Endothelial cell of umbilical vein (primary cell): Measurements from ENCODE around the gene ZBTB7C. TPM values are rescaled to one million over a fixed set of nuclear protein-coding genes. Genes with fewer than 3 reads are reported as not detected.

ENCODE experiments used
- BruUV-seq: library from RNA; stranded (reverse); fragments of 400-500 nt; replicated peaks from 2 replicates; lab custom pipeline; 2021; lab: Mats Ljungman, UMichigan
- CTCF ChIA-PET: fragments of 300-600, 350-600 bp; sonication (Branson Sonifier 250); formaldehyde crosslinking; loops from one replicate; lab custom pipeline; 2021; ENCODE audit warnings: antibody characterized with exemption, inconsistent platforms; lab: Charles Lee
- POLR2A ChIA-PET: fragments of 300-600, 350-600 bp; sonication (Branson Sonifier 250); formaldehyde crosslinking; loops from one replicate; lab custom pipeline; 2021; ENCODE audit warnings: antibody characterized with exemption, inconsistent platforms; lab: Charles Lee
- DNase-seq: peaks from one replicate; pipeline ENCODE4 v3.0.0-alpha.2; 2011; ENCODE audit warnings: low read depth, low spot score
- FAIRE-seq: peaks from 2 replicates; lab custom pipeline; 2011; peaks lifted over from hg19 to GRCh38; lab: Jason Lieb, UNC
- H2AFZ ChIP-seq: 2 replicates; pipeline ENCODE4 v1.6.0; 2012; ENCODE audit warnings: low read depth, low read length, control low read depth, inconsistent platforms
- H3K27ac ChIP-seq: 2 replicates; pipeline ENCODE4 v1.5.1; 2011; ENCODE audit warnings: low read depth, mild to moderate bottlenecking, control low read depth, low read length, moderate library complexity; ENCODE audit not compliant: insufficient read depth
- H3K27me3 ChIP-seq, 2 experiments: 2 replicates each; pipeline versions ENCODE4 v1.6.0 to v1.6.1; 2011; ENCODE audit warnings: low read length in 2 of 2, mixed read lengths in 1 of 2; ENCODE audit not compliant: control insufficient read depth in 2 of 2, insufficient read depth in 2 of 2
- H3K36me3 ChIP-seq, 2 experiments: 2 replicates in 1 of 2; 3 replicates in 1 of 2; pipeline ENCODE4 v1.5.1; 2011; ENCODE audit warnings: low read length in 2 of 2, mild to moderate bottlenecking in 1 of 2, moderate library complexity in 1 of 2; ENCODE audit not compliant: control insufficient read depth in 2 of 2, insufficient read depth in 2 of 2; ENCODE audit errors: extremely low read depth in 1 of 2
- H3K4me1 ChIP-seq: 3 replicates; pipeline ENCODE4 v1.5.1; 2011; ENCODE audit warnings: mild to moderate bottlenecking, low read length; ENCODE audit not compliant: control insufficient read depth, insufficient read depth; ENCODE audit errors: extremely low read depth
- H3K4me2 ChIP-seq: 2 replicates; pipeline ENCODE4 v1.6.1; 2011; ENCODE audit warnings: low read length, control low read depth, mixed read lengths; ENCODE audit not compliant: insufficient read depth
- H3K4me3 ChIP-seq, 3 experiments: fragments of 200-600 bp in 1 of 3; sonication (generic), shearing (Covaris generic) in 1 of 3; replicated peaks in 1 of 3; 2 replicates each; pipeline ENCODE4 v1.5.1; 2011 to 2016; ENCODE audit warnings: control low read depth in 3 of 3, low read length in 3 of 3, mild to moderate bottlenecking in 2 of 3, inconsistent platforms in 1 of 3, low read depth in 1 of 3, moderate library complexity in 1 of 3; ENCODE audit not compliant: insufficient read depth in 1 of 3
- H3K79me2 ChIP-seq: 2 replicates; pipeline ENCODE4 v1.6.0; 2012; ENCODE audit warnings: low read length, inconsistent platforms; ENCODE audit not compliant: control insufficient read depth, insufficient read depth
- H3K9ac ChIP-seq: replicated peaks from 2 replicates; pipeline ENCODE3; 2011; ENCODE audit warnings: low read length, control low read depth; ENCODE audit not compliant: insufficient read depth; ENCODE audit errors: extremely low read depth
- H3K9me1 ChIP-seq: replicated peaks from 3 replicates; pipeline ENCODE4 v1.6.0; 2011; ENCODE audit warnings: mild to moderate bottlenecking, low read length; ENCODE audit not compliant: control insufficient read depth, insufficient read depth; ENCODE audit errors: extremely low read depth
- H3K9me3 ChIP-seq: replicated peaks from 2 replicates; pipeline ENCODE4 v1.5.1; 2012; ENCODE audit warnings: low read length, inconsistent platforms; ENCODE audit not compliant: control insufficient read depth, insufficient read depth
- H4K20me1 ChIP-seq: replicated peaks from 2 replicates; pipeline ENCODE3; 2011; ENCODE audit warnings: mild to moderate bottlenecking, low read length; ENCODE audit not compliant: control insufficient read depth, insufficient read depth; ENCODE audit errors: extremely low read depth
- EZH2 ChIP-seq: IDR thresholded peaks from 2 replicates; pipeline ENCODE4 v1.6.1; 2012; ENCODE audit warnings: borderline replicate concordance, low read depth, mild to moderate bottlenecking, moderate library complexity, low read length, inconsistent platforms; ENCODE audit not compliant: severe bottlenecking
- FOS ChIP-seq: IDR thresholded peaks from 2 replicates; pipeline ENCODE4 v1.6.1; 2011; ENCODE audit warnings: mild to moderate bottlenecking, low read length, moderate library complexity, borderline replicate concordance; ENCODE audit not compliant: insufficient read depth
- GATA2 ChIP-seq: IDR thresholded peaks from 2 replicates; pipeline ENCODE4 v1.7.0; 2011; ENCODE audit warnings: low read depth, mild to moderate bottlenecking, moderate library complexity, mixed read lengths, low read length; ENCODE audit not compliant: insufficient read length, insufficient read depth
- JUN ChIP-seq: IDR thresholded peaks from 2 replicates; pipeline ENCODE4 v1.6.1; 2011; ENCODE audit warnings: borderline replicate concordance, low read depth; ENCODE audit not compliant: insufficient read length, insufficient read depth
- MYC ChIP-seq: IDR thresholded peaks from one replicate; pipeline ENCODE4 v1.6.1; 2011; ENCODE audit warnings: mild to moderate bottlenecking, low read depth, low read length
- POLR2A ChIP-seq: IDR thresholded peaks from 2 replicates; pipeline ENCODE4 v1.6.1; 2012; ENCODE audit warnings: low read depth, mild to moderate bottlenecking, control low read depth, low read length
- POLR2AphosphoS5 ChIP-seq: IDR thresholded peaks from 2 replicates; pipeline ENCODE4 v1.6.1; 2012; ENCODE audit warnings: low read depth, mild to moderate bottlenecking, control low read depth, low read length, moderate library complexity; ENCODE audit not compliant: insufficient read depth
- dilution Hi-C: fragments of 300-500 bp; cut with MboI; formaldehyde crosslinking; loops from one replicate; pipeline ENCODE4 v1.15.0; 2019; ENCODE audit warnings: low sequenced_read_pairs; ENCODE audit not compliant: extremely low pct_ligation_motif_present
- intact Hi-C: fragments of 100-400 bp; cut with micrococcal nuclease; formaldehyde crosslinking; loops from one replicate; pipeline ENCODE4 v1.10.0; 2022
- polyA plus RNA-seq, 4 experiments: library from polyadenylated mRNA; depleted of rRNA in 3 of 4; stranded (reverse) in 3 of 4; unstranded in 1 of 4; fragments of >200 nt; gene quantifications; 2 replicates each; pipeline versions ENCODE4 v1.2.1 to v1.2.3, GENCODE V29; 2011 to 2012; ENCODE audit warnings: missing spikeins in 1 of 4
- total RNA-seq: library from RNA; stranded (reverse); gene quantifications from 2 replicates; pipeline ENCODE4 v1.2.3, GENCODE V29; 2021
- TF ChIP-seq, protein P1 (sequence below), 2 donors: IDR thresholded peaks; 1 replicate in 1 of 2; 2 replicates in 1 of 2; pipeline ENCODE4 v1.5.1; 2011; ENCODE audit warnings: low read length in 2 of 2, mild to moderate bottlenecking in 2 of 2, moderate library complexity in 2 of 2, control low read depth in 1 of 2, inconsistent platforms in 1 of 2, low read depth in 1 of 2; ENCODE audit not compliant: insufficient read depth in 1 of 2; ENCODE audit errors: extremely low read depth in 1 of 2
- TF ChIP-seq, protein P2 (sequence below): IDR thresholded peaks from 2 replicates; pipeline ENCODE4 v1.6.1; 2011; ENCODE audit not compliant: insufficient read depth, insufficient read length

Gene ZBTB7C
- total and polyA plus RNA-seq, 2 donors (not counting 3 experiments of a cell fraction or from before 2014, with no cell fraction given), result not detected

DNA sequence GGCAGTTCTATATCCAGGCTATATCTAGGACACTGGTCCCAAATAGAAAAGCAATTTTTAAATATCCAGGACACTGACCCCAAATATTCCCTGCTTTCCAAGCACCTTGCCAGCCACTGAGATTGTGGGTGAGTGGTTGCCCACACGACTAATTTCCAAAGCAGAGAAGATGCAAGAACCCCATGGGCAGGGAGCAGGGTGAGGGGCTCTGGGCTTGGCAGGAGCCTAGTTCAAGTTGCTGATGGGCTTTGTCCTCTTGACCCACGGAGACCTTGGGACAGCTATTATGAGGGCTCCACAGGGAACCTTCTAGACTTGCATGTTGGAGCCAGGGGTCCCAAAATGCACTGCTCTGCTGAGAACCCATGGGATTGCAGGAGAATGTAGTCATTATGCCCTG, 332.7 kb downstream of the ZBTB7C start:
- no peaks in the 10 kb centered on the region for H3K36me3 ChIP-seq
- no peak overlapping the region for H3K9ac ChIP-seq
- H4K20me1 ChIP-seq, result no peaks in the 10 kb centered on the region
- ChIA-PET POLR2A (no interaction called here), CTCF (no interaction called here)
- no peak for DNase-seq
- H3K9me3 ChIP-seq, result no peaks in the 10 kb centered on the region
- dilution Hi-C loops (no loop called here), intact Hi-C loops (no loop called here)
- no TSS peak for BruUV-seq
- H3K27me3 ChIP-seq, result peaks cover 0 to 10% of the 10 kb centered on the region in 2 experiments
- TF ChIP-seq POLR2A (no peak), POLR2AphosphoS5 (no peak), GATA2 (no peak), JUN (no peak), FOS (no peak), EZH2 (no peak), MYC (no peak)
- TF ChIP-seq, protein P1, sequence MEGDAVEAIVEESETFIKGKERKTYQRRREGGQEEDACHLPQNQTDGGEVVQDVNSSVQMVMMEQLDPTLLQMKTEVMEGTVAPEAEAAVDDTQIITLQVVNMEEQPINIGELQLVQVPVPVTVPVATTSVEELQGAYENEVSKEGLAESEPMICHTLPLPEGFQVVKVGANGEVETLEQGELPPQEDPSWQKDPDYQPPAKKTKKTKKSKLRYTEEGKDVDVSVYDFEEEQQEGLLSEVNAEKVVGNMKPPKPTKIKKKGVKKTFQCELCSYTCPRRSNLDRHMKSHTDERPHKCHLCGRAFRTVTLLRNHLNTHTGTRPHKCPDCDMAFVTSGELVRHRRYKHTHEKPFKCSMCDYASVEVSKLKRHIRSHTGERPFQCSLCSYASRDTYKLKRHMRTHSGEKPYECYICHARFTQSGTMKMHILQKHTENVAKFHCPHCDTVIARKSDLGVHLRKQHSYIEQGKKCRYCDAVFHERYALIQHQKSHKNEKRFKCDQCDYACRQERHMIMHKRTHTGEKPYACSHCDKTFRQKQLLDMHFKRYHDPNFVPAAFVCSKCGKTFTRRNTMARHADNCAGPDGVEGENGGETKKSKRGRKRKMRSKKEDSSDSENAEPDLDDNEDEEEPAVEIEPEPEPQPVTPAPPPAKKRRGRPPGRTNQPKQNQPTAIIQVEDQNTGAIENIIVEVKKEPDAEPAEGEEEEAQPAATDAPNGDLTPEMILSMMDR (IDR thresholded peaks at IDR 0.05; ENCODE audit: extremely low read depth in 1 of 2, insufficient read depth in 1 of 2, low read depth in 1 of 2, low read length in 2 of 2), result no peak
- TF ChIP-seq, protein P2, sequence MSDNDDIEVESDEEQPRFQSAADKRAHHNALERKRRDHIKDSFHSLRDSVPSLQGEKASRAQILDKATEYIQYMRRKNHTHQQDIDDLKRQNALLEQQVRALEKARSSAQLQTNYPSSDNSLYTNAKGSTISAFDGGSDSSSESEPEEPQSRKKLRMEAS, result no peak
- H3K4me2 ChIP-seq, result no peak overlapping the region
- FAIRE-seq, result no peak
- no peaks in the 10 kb centered on the region for H3K9me1 ChIP-seq
- H3K4me3 ChIP-seq, result no peak overlapping the region
- no peaks in the 10 kb centered on the region for H3K4me1 ChIP-seq
- H3K79me2 ChIP-seq, result no peaks in the 10 kb centered on the region
- no peak overlapping the region for H3K27ac ChIP-seq
- H2AFZ ChIP-seq, result no peak overlapping the region
